GM23338 (cell line): ENCODE results near the gene ZNF622. TPM values are rescaled to one million over a fixed set of nuclear protein-coding genes. Genes with fewer than 3 reads are reported as not detected.

ENCODE experiments used
- ATAC-seq: fragments of 200-7000 bp; cut with Tn5 transposase; 3 replicates; pipeline ENCODE4 v1.9.1; 2020
- DNase-seq: peaks from one replicate; pipeline ENCODE4 v3.0.0-alpha.2; 2015; ENCODE audit warnings: low spot score
- H2AFZ ChIP-seq: fragments of 200-600 bp; sonication (generic); 2 replicates; pipeline ENCODE4 v1.8.0; 2016; ENCODE audit warnings: antibody characterized with exemption, mild to moderate bottlenecking, moderate library complexity
- H3F3A ChIP-seq: fragments of 200-600 bp; sonication (generic); replicated peaks from 2 replicates; pipeline ENCODE4 v1.8.0; 2017; ENCODE audit warnings: antibody characterized with exemption, mixed run types, low read depth
- H3K27ac ChIP-seq: fragments of 200-600 bp; sonication (generic); 2 replicates; pipeline ENCODE4 v1.6.1; 2016; ENCODE audit warnings: low read depth
- H3K27me3 ChIP-seq: fragments of 200-600 bp; sonication (generic); 2 replicates; pipeline ENCODE4 v1.8.0; 2016; ENCODE audit warnings: mild to moderate bottlenecking, mixed run types, moderate library complexity; ENCODE audit not compliant: insufficient read depth
- H3K36me3 ChIP-seq: fragments of 200-600 bp; sonication (generic); 2 replicates; pipeline ENCODE4 v1.8.0; 2016; ENCODE audit warnings: mild to moderate bottlenecking; ENCODE audit not compliant: insufficient read depth
- H3K4me1 ChIP-seq: fragments of 200-600 bp; sonication (generic); 2 replicates; pipeline ENCODE4 v1.8.0; 2016; ENCODE audit warnings: mild to moderate bottlenecking, moderate library complexity; ENCODE audit not compliant: insufficient read depth
- H3K4me2 ChIP-seq: fragments of 200-600 bp; sonication (generic); 2 replicates; pipeline ENCODE4 v1.7.1; 2017; ENCODE audit warnings: mixed run types
- H3K4me3 ChIP-seq: fragments of 200-600 bp; sonication (generic); 2 replicates; pipeline ENCODE4 v1.6.1; 2016; ENCODE audit warnings: mixed run types
- H3K79me2 ChIP-seq: fragments of 200-600 bp; sonication (generic); replicated peaks from 2 replicates; pipeline ENCODE4 v1.8.0; 2017; ENCODE audit warnings: mild to moderate bottlenecking; ENCODE audit not compliant: insufficient read depth
- H3K9me2 ChIP-seq: fragments of 200-600 bp; sonication (generic); 2 replicates; pipeline ENCODE4 v1.8.0; 2017; ENCODE audit not compliant: insufficient read depth
- H4K20me1 ChIP-seq: fragments of 200-600 bp; sonication (generic); replicated peaks from 2 replicates; pipeline ENCODE4 v1.8.0; 2017; ENCODE audit warnings: mild to moderate bottlenecking; ENCODE audit not compliant: insufficient read depth
- H3K27ac Mint-ChIP-seq: 2 replicates; pipeline ENCODE4 v1.8.0; 2020; ENCODE audit warnings: inconsistent platforms, mild to moderate bottlenecking, moderate library complexity, mixed read lengths
- H3K27me3 Mint-ChIP-seq: 3 replicates; pipeline ENCODE4 v1.8.0; 2022; ENCODE audit warnings: low read depth, mild to moderate bottlenecking, moderate library complexity, mixed read lengths, inconsistent platforms; ENCODE audit not compliant: insufficient read depth, poor library complexity
- H3K36me3 Mint-ChIP-seq: 3 replicates; pipeline ENCODE4 v1.8.0; 2021; ENCODE audit warnings: low read depth, mild to moderate bottlenecking, inconsistent platforms, moderate library complexity, mixed read lengths
- H3K4me1 Mint-ChIP-seq: 3 replicates; pipeline ENCODE4 v1.8.0; 2020; ENCODE audit warnings: mild to moderate bottlenecking, inconsistent platforms, mixed read lengths
- H3K4me3 Mint-ChIP-seq: 3 replicates; pipeline ENCODE4 v1.8.0; 2021; ENCODE audit warnings: moderate library complexity, mild to moderate bottlenecking, inconsistent platforms, mixed read lengths
- H3K9me3 Mint-ChIP-seq: 3 replicates; pipeline ENCODE4 v1.8.0; 2020; ENCODE audit warnings: moderate library complexity, mild to moderate bottlenecking, inconsistent platforms, mixed read lengths
- CREB1 ChIP-seq: fragments of 250-450 bp; sonication (Bioruptor Pico); IDR thresholded peaks from 2 replicates; pipeline ENCODE4 v1.5.0; 2020; ENCODE audit warnings: low read depth, mild to moderate bottlenecking, moderate library complexity
- EZH2 ChIP-seq: fragments of 200-600 bp; sonication (generic); IDR thresholded peaks from one replicate; pipeline ENCODE4 v1.8.0; 2017; ENCODE audit warnings: antibody characterized with exemption, mild to moderate bottlenecking, low read depth; ENCODE audit not compliant: unreplicated experiment
- EZH2phosphoT487 ChIP-seq: fragments of 200-600 bp; sonication (generic); IDR thresholded peaks from one replicate; pipeline ENCODE4 v1.8.1; 2018; ENCODE audit warnings: antibody characterized with exemption; ENCODE audit not compliant: unreplicated experiment
- JUNB ChIP-seq: IDR thresholded peaks from one replicate; pipeline ENCODE4 v1.6.1; 2016; ENCODE audit warnings: antibody characterized with exemption; ENCODE audit not compliant: unreplicated experiment
- NANOG ChIP-seq: IDR thresholded peaks from 2 replicates; pipeline ENCODE4 v1.6.1; 2016; ENCODE audit warnings: antibody characterized with exemption, borderline replicate concordance
- POLR2AphosphoS5 ChIP-seq: IDR thresholded peaks from 2 replicates; pipeline ENCODE4 v1.6.1; 2016; ENCODE audit warnings: antibody characterized with exemption, low read depth
- STAT1 ChIP-seq: IDR thresholded peaks from one replicate; pipeline ENCODE4 v1.6.1; 2016; ENCODE audit warnings: antibody characterized with exemption; ENCODE audit not compliant: unreplicated experiment
- ZNF114 ChIP-seq: fragments of 250-450 bp; sonication (Bioruptor Pico); IDR thresholded peaks from 2 replicates; pipeline ENCODE4 v1.5.0; 2020; ENCODE audit warnings: mild to moderate bottlenecking, moderate library complexity
- ZNF331 ChIP-seq: fragments of 250-450 bp; sonication (Bioruptor Pico); IDR thresholded peaks from 2 replicates; pipeline ENCODE4 v1.5.0; 2020; ENCODE audit warnings: low read depth, mild to moderate bottlenecking, moderate library complexity
- polyA plus RNA-seq: library from polyadenylated mRNA; unstranded; fragments of >200 nt; fragmentation: Nextera tagmentation; extraction: Ambion mirVana; gene quantifications from 2 replicates; pipeline ENCODE4 v1.2.1, GENCODE V29; 2016
- total RNA-seq: library from RNA; depleted of rRNA; stranded (reverse); fragments of >200 nt; shearing (Covaris generic); gene quantifications from 2 replicates; pipeline ENCODE4 v1.2.3, GENCODE V29; 2014
- TF ChIP-seq, protein P1 (sequence below): fragments of 250-450 bp; sonication (Bioruptor Pico); IDR thresholded peaks from 2 replicates; pipeline ENCODE4 v1.5.0; 2020; ENCODE audit warnings: mild to moderate bottlenecking, moderate library complexity
- TF ChIP-seq, protein P2 (sequence below): IDR thresholded peaks from one replicate; pipeline ENCODE4 v1.6.1; 2018; ENCODE audit warnings: antibody characterized with exemption; ENCODE audit not compliant: unreplicated experiment
- TF ChIP-seq, protein P3 (sequence below): IDR thresholded peaks from 2 replicates; pipeline ENCODE4 v1.6.1; 2016; ENCODE audit warnings: antibody characterized with exemption
- TF ChIP-seq, protein P4 (sequence below), 2 experiments: fragments of 200-600 bp in 1 of 2; sonication (generic) in 1 of 2; conservative IDR thresholded peaks; 2 replicates each; pipeline versions ENCODE4 v1.5.1 to v1.6.1; 2016 to 2017; ENCODE audit warnings: antibody characterized with exemption in 2 of 2, low read depth in 2 of 2, mild to moderate bottlenecking in 2 of 2, moderate library complexity in 1 of 2

ZNF622 gene
- total and polyA plus RNA-seq, 2 experiments from 2014 or later = 20.1 to 30.7 TPM

DNA sequence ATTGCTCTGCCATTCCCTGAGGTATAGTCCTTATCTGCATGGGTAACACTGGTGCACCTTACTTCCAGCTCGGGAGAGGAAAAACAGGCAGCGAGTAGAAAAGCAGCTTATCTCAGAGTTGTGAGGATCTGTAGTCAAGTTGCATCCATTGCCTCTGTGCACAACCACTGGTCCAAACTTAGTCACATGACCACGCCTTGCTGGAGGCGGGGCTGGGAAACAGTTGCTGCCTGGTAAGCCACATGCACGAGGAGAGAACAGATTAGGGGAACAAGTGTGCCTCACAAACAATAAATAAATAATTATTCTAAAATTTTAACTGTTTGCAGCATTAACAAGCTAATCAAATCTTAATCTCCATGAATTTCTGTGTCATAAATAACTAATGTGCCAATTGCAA is 18.6 kb downstream of the ZNF622 start:
- TF ChIP-seq ZNF114 (CRISPR knock-in tag) = no peak
- TF ChIP-seq ZNF331 (CRISPR knock-in tag) = no peak
- TF ChIP-seq, protein P1, sequence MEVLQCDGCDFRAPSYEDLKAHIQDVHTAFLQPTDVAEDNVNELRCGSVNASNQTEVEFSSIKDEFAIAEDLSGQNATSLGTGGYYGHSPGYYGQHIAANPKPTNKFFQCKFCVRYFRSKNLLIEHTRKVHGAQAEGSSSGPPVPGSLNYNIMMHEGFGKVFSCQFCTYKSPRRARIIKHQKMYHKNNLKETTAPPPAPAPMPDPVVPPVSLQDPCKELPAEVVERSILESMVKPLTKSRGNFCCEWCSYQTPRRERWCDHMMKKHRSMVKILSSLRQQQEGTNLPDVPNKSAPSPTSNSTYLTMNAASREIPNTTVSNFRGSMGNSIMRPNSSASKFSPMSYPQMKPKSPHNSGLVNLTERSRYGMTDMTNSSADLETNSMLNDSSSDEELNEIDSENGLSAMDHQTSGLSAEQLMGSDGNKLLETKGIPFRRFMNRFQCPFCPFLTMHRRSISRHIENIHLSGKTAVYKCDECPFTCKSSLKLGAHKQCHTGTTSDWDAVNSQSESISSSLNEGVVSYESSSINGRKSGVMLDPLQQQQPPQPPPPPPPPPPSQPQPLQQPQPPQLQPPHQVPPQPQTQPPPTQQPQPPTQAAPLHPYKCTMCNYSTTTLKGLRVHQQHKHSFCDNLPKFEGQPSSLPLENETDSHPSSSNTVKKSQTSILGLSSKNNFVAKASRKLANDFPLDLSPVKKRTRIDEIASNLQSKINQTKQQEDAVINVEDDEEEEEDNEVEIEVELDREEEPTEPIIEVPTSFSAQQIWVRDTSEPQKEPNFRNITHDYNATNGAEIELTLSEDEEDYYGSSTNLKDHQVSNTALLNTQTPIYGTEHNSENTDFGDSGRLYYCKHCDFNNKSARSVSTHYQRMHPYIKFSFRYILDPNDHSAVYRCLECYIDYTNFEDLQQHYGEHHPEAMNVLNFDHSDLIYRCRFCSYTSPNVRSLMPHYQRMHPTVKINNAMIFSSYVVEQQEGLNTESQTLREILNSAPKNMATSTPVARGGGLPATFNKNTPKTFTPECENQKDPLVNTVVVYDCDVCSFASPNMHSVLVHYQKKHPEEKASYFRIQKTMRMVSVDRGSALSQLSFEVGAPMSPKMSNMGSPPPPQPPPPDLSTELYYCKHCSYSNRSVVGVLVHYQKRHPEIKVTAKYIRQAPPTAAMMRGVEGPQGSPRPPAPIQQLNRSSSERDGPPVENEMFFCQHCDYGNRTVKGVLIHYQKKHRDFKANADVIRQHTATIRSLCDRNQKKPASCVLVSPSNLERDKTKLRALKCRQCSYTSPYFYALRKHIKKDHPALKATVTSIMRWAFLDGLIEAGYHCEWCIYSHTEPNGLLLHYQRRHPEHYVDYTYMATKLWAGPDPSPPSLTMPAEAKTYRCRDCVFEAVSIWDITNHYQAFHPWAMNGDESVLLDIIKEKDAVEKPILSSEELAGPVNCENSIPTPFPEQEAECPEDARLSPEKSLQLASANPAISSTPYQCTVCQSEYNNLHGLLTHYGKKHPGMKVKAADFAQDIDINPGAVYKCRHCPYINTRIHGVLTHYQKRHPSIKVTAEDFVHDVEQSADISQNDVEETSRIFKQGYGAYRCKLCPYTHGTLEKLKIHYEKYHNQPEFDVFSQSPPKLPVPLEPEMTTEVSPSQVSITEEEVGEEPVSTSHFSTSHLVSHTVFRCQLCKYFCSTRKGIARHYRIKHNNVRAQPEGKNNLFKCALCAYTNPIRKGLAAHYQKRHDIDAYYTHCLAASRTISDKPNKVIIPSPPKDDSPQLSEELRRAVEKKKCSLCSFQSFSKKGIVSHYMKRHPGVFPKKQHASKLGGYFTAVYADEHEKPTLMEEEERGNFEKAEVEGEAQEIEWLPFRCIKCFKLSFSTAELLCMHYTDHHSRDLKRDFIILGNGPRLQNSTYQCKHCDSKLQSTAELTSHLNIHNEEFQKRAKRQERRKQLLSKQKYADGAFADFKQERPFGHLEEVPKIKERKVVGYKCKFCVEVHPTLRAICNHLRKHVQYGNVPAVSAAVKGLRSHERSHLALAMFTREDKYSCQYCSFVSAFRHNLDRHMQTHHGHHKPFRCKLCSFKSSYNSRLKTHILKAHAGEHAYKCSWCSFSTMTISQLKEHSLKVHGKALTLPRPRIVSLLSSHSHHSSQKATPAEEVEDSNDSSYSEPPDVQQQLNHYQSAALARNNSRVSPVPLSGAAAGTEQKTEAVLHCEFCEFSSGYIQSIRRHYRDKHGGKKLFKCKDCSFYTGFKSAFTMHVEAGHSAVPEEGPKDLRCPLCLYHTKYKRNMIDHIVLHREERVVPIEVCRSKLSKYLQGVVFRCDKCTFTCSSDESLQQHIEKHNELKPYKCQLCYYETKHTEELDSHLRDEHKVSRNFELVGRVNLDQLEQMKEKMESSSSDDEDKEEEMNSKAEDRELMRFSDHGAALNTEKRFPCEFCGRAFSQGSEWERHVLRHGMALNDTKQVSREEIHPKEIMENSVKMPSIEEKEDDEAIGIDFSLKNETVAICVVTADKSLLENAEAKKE (CRISPR knock-in tag) = no peak
- TF ChIP-seq, protein P2, sequence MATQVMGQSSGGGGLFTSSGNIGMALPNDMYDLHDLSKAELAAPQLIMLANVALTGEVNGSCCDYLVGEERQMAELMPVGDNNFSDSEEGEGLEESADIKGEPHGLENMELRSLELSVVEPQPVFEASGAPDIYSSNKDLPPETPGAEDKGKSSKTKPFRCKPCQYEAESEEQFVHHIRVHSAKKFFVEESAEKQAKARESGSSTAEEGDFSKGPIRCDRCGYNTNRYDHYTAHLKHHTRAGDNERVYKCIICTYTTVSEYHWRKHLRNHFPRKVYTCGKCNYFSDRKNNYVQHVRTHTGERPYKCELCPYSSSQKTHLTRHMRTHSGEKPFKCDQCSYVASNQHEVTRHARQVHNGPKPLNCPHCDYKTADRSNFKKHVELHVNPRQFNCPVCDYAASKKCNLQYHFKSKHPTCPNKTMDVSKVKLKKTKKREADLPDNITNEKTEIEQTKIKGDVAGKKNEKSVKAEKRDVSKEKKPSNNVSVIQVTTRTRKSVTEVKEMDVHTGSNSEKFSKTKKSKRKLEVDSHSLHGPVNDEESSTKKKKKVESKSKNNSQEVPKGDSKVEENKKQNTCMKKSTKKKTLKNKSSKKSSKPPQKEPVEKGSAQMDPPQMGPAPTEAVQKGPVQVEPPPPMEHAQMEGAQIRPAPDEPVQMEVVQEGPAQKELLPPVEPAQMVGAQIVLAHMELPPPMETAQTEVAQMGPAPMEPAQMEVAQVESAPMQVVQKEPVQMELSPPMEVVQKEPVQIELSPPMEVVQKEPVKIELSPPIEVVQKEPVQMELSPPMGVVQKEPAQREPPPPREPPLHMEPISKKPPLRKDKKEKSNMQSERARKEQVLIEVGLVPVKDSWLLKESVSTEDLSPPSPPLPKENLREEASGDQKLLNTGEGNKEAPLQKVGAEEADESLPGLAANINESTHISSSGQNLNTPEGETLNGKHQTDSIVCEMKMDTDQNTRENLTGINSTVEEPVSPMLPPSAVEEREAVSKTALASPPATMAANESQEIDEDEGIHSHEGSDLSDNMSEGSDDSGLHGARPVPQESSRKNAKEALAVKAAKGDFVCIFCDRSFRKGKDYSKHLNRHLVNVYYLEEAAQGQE = no peak
- TF ChIP-seq, protein P3, sequence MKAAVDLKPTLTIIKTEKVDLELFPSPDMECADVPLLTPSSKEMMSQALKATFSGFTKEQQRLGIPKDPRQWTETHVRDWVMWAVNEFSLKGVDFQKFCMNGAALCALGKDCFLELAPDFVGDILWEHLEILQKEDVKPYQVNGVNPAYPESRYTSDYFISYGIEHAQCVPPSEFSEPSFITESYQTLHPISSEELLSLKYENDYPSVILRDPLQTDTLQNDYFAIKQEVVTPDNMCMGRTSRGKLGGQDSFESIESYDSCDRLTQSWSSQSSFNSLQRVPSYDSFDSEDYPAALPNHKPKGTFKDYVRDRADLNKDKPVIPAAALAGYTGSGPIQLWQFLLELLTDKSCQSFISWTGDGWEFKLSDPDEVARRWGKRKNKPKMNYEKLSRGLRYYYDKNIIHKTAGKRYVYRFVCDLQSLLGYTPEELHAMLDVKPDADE = no peak
- TF ChIP-seq POLR2AphosphoS5 = no peak
- no peak for TF ChIP-seq STAT1
- no peak for TF ChIP-seq JUNB
- TF ChIP-seq EZH2phosphoT487 = no peak
- no peak for TF ChIP-seq NANOG
- no peak for TF ChIP-seq EZH2
- TF ChIP-seq, protein P4, sequence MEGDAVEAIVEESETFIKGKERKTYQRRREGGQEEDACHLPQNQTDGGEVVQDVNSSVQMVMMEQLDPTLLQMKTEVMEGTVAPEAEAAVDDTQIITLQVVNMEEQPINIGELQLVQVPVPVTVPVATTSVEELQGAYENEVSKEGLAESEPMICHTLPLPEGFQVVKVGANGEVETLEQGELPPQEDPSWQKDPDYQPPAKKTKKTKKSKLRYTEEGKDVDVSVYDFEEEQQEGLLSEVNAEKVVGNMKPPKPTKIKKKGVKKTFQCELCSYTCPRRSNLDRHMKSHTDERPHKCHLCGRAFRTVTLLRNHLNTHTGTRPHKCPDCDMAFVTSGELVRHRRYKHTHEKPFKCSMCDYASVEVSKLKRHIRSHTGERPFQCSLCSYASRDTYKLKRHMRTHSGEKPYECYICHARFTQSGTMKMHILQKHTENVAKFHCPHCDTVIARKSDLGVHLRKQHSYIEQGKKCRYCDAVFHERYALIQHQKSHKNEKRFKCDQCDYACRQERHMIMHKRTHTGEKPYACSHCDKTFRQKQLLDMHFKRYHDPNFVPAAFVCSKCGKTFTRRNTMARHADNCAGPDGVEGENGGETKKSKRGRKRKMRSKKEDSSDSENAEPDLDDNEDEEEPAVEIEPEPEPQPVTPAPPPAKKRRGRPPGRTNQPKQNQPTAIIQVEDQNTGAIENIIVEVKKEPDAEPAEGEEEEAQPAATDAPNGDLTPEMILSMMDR (conservative IDR thresholded peaks at IDR 0.05; ENCODE audit: low read depth in 2 of 2) = no peak
- no peak for TF ChIP-seq CREB1
- H3K27me3 Mint-ChIP-seq = no peaks in the 10 kb centered on the region
- H3F3A ChIP-seq = no peaks in the 10 kb centered on the region
- H3K27ac Mint-ChIP-seq = no peak overlapping the region
- no peak overlapping the region for H3K4me3 Mint-ChIP-seq
- H3K36me3 Mint-ChIP-seq = peaks cover 50% of the 10 kb centered on the region
- H3K9me3 Mint-ChIP-seq = no peaks in the 10 kb centered on the region
- 0 out of 2 replicates have a peak, but pooled peaks cover 13% of the 10 kb centered on the region for H3K36me3 ChIP-seq
- no peaks in the 10 kb centered on the region for H3K4me1 Mint-ChIP-seq
- no peaks in the 10 kb centered on the region for H3K4me1 ChIP-seq
- ATAC-seq (peak; percentile 39; the same call in 1 of the 3 replicates), DNase-seq (peak; percentile 27)
- H2AFZ ChIP-seq = no peak overlapping the region
- H3K9me2 ChIP-seq = no peaks in the 10 kb centered on the region; the same call in 1 of the 2 replicates
- no peak overlapping the region for H3K4me3 ChIP-seq
- no peaks in the 10 kb centered on the region for H3K27me3 ChIP-seq
- no peak overlapping the region for H3K4me2 ChIP-seq
- no peak overlapping the region for H3K27ac ChIP-seq
- no peaks in the 10 kb centered on the region for H3K79me2 ChIP-seq
- no peaks in the 10 kb centered on the region for H4K20me1 ChIP-seq
